Parathyroid adenoma (tissue), 2 donors: ENCODE measurements around the gene CCDC200.

Experiments
- H2AFZ ChIP-seq: fragments of 300-600 bp; sonication (generic); one replicate; pipeline ENCODE4 v1.7.0; 2017; ENCODE audit warnings: antibody characterized with exemption, mild to moderate bottlenecking
- H3K27ac ChIP-seq: fragments of 300-600 bp; sonication (generic); one replicate; pipeline ENCODE4 v1.7.0; 2017
- H3K27me3 ChIP-seq: fragments of 300-600 bp; sonication (generic); one replicate; pipeline ENCODE4 v1.7.0; 2017; ENCODE audit warnings: low read length; ENCODE audit not compliant: control insufficient read depth, insufficient read depth
- H3K36me3 ChIP-seq: fragments of 300-600 bp; sonication (generic); one replicate; pipeline ENCODE4 v1.7.0; 2017; ENCODE audit warnings: low read length; ENCODE audit not compliant: control insufficient read depth, insufficient read depth
- H3K4me1 ChIP-seq: fragments of 300-600 bp; sonication (generic); one replicate; pipeline ENCODE4 v1.7.0; 2017; ENCODE audit warnings: control low read depth
- H3K4me2 ChIP-seq: fragments of 300-600 bp; sonication (generic); one replicate; pipeline ENCODE4 v1.7.0; 2017; ENCODE audit warnings: low read length
- H3K4me3 ChIP-seq: fragments of 300-600 bp; sonication (generic); one replicate; pipeline ENCODE4 v1.7.0; 2017; ENCODE audit warnings: low read depth, low read length
- H3K79me2 ChIP-seq: fragments of 300-600 bp; sonication (generic); one replicate; pipeline ENCODE4 v1.7.0; 2017; ENCODE audit warnings: control low read depth
- H3K9ac ChIP-seq: fragments of 300-600 bp; sonication (generic); one replicate; pipeline ENCODE4 v1.7.0; 2017; ENCODE audit warnings: mild to moderate bottlenecking
- H3K9me3 ChIP-seq: fragments of 300-600 bp; sonication (generic); one replicate; pipeline ENCODE4 v1.7.0; 2017; ENCODE audit warnings: low read length; ENCODE audit not compliant: control insufficient read depth
- CTCF ChIP-seq: fragments of 300-600 bp; sonication (generic); IDR thresholded peaks from one replicate; pipeline ENCODE4 v1.7.0; 2017; ENCODE audit warnings: antibody characterized with exemption, mild to moderate bottlenecking
- donor health status: primary hyperparathyroidism.

The CCDC200 gene

GRCh38 chr17:43216369-43216761 is 12.1 kb downstream of the CCDC200 start:
- H3K9ac ChIP-seq = no peak overlapping the region
- TF ChIP-seq CTCF = no peak
- no peaks in the 10 kb centered on the region for H3K36me3 ChIP-seq
- H3K79me2 ChIP-seq = no peaks in the 10 kb centered on the region
- H3K9me3 ChIP-seq = no peaks in the 10 kb centered on the region
- H3K27ac ChIP-seq = no peak overlapping the region
- no peaks in the 10 kb centered on the region for H3K27me3 ChIP-seq
- H3K4me1 ChIP-seq = no peaks in the 10 kb centered on the region
- no peak overlapping the region for H2AFZ ChIP-seq
- no peak overlapping the region for H3K4me2 ChIP-seq
- H3K4me3 ChIP-seq = no peak overlapping the region

GRCh38 chr17:43215341-43215740 is 13.1 kb downstream of the CCDC200 start:
- H2AFZ ChIP-seq = no peak overlapping the region
- no peak overlapping the region for H3K27ac ChIP-seq
- H3K79me2 ChIP-seq = no peaks in the 10 kb centered on the region
- no peaks in the 10 kb centered on the region for H3K27me3 ChIP-seq
- no peaks in the 10 kb centered on the region for H3K4me1 ChIP-seq
- H3K9ac ChIP-seq = no peak overlapping the region
- H3K9me3 ChIP-seq = no peaks in the 10 kb centered on the region
- H3K4me2 ChIP-seq = no peak overlapping the region
- no peak overlapping the region for H3K4me3 ChIP-seq
- no peaks in the 10 kb centered on the region for H3K36me3 ChIP-seq
- TF ChIP-seq CTCF = no peak

- no peak overlapping the region for H2AFZ ChIP-seq
- H3K79me2 ChIP-seq = no peaks in the 10 kb centered on the region
- H3K4me1 ChIP-seq = no peaks in the 10 kb centered on the region
- no peak overlapping the region for H3K4me2 ChIP-seq
- no peak overlapping the region for H3K27ac ChIP-seq
- no peaks in the 10 kb centered on the region for H3K27me3 ChIP-seq
- H3K9me3 ChIP-seq = no peaks in the 10 kb centered on the region
- H3K4me3 ChIP-seq = no peak overlapping the region
- H3K36me3 ChIP-seq = no peaks in the 10 kb centered on the region
- no peak overlapping the region for H3K9ac ChIP-seq
- TF ChIP-seq CTCF = no peak
Observed at GRCh38 chr17:43213545-43213944, 14.9 kb downstream of the CCDC200 start.

- Histone ChIP-seq H3K27ac (peak overlapping the region; percentile 29), H3K4me2 (no peak overlapping the region), H3K9ac (no peak overlapping the region), H3K9me3 (no peaks in the 10 kb centered on the region), H3K36me3 (no peaks in the 10 kb centered on the region), H3K4me1 (no peaks in the 10 kb centered on the region), H2AFZ (peak overlapping the region; percentile 86), H3K27me3 (no peaks in the 10 kb centered on the region), H3K79me2 (no peaks in the 10 kb centered on the region), H3K4me3 (no peak overlapping the region)
- TF ChIP-seq CTCF = no peak
Observed at GRCh38 chr17:43212641-43213490, 15.6 kb downstream of the CCDC200 start.
